Measurements from ENCODE around the gene CKAP5. TPM values are rescaled to one million over a fixed set of nuclear protein-coding genes. Genes with fewer than 3 reads are reported as not detected.

Gene CKAP5
- total RNA-seq, 2 experiments from 2014 or later, result 23.2 to 26.9 TPM

DNA sequence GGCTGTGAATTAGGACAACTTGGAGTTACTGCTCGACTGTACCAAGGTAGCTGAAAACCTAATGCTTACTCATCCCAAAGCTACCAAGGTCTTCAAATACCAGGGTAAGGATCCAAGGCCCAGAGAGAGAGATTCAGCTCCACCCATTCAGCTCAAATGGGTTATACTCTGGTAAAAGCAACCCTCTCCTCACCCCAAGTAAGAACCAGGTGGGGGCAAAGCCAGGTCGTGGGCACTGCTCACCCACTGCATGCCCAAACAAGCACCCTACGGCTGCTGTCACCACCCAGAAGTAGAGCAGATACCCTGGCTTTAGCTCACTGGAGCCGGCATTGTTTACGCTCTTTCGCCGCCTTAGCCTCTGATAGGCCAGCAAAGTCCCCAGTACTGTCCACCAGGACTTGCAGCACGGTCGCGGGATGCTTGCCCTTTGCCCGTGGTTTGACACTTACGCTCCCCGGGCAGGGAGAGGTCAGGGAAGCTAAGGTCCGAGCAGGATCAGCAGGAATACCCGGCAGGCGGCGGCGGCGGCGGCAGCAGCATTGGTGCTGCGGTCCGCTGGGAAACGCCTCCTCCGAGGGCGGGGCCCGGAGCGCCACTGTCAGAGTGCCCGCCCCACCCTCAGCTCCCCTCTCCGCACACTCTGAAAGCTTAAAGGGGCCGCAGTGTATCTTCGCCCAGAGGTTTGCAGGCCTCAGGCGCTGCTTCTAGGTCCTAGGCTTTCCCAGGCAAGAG lies 19.6 kb downstream of the CKAP5 start:
- H3K36me3 ChIP-seq (ENCODE audit: insufficient read depth, low read length), result no peaks in the 10 kb centered on the region
- Mint-ChIP-seq H3K36me3 (ENCODE audit: low read depth) (no peaks in the 10 kb centered on the region), H3K4me1 (ENCODE audit: low read depth) (peaks cover 38% of the 10 kb centered on the region), H3K4me3 (peak overlapping the region; percentile 83), H3K27ac (peak overlapping the region; percentile 44), H3K27me3 (no peaks in the 10 kb centered on the region), H3K9me3 (no peaks in the 10 kb centered on the region)
- TF ChIP-seq, protein P1, sequence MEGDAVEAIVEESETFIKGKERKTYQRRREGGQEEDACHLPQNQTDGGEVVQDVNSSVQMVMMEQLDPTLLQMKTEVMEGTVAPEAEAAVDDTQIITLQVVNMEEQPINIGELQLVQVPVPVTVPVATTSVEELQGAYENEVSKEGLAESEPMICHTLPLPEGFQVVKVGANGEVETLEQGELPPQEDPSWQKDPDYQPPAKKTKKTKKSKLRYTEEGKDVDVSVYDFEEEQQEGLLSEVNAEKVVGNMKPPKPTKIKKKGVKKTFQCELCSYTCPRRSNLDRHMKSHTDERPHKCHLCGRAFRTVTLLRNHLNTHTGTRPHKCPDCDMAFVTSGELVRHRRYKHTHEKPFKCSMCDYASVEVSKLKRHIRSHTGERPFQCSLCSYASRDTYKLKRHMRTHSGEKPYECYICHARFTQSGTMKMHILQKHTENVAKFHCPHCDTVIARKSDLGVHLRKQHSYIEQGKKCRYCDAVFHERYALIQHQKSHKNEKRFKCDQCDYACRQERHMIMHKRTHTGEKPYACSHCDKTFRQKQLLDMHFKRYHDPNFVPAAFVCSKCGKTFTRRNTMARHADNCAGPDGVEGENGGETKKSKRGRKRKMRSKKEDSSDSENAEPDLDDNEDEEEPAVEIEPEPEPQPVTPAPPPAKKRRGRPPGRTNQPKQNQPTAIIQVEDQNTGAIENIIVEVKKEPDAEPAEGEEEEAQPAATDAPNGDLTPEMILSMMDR (IDR thresholded peaks at IDR 0.05), result no peak
- ChIA-PET CTCF (interaction anchor here (1.0 to 1.4 kb wide), 3 partner anchors 12 to 19 kb away, joined by 4 to 6 read pairs (median 4); no protein-coding TSS in a partner anchor), POLR2A (interaction anchor here (0.6 to 1.5 kb wide), 5 partner anchors 8 to 958 kb away, joined by 3 to 8 read pairs (median 4); partner anchors contain the start of gene CKAP5)
- peaks cover 17% of the 10 kb centered on the region for H3K4me1 ChIP-seq (ENCODE audit: insufficient read depth, low read length)
- no peak overlapping the region for H3K27ac ChIP-seq (ENCODE audit: low read depth in 1 of 2, low read length in 2 of 2)
- H3K4me3 ChIP-seq (ENCODE audit: low read length), result peak overlapping the region; percentile 61
- ATAC-seq (ENCODE audit: poor library complexity), result peak; percentile 100
- no peaks in the 10 kb centered on the region for H3K9me3 ChIP-seq (ENCODE audit: control insufficient read depth in 1 of 2, insufficient read depth in 1 of 2, low read length in 2 of 2)
- intact Hi-C loops (cut with DNase I, micrococcal nuclease), result loop anchor here (1.0 kb wide), 1 partner anchor 20 kb away; the partner anchor contains the start of gene CKAP5 (in 2 of the 2)
- DNase-seq, result peak; percentile 47 to 81 (median 68)
- H3K27me3 ChIP-seq (ENCODE audit: control insufficient read depth in 1 of 2, insufficient read depth in 2 of 2, low read length in 2 of 2), result no peaks in the 10 kb centered on the region

DNA sequence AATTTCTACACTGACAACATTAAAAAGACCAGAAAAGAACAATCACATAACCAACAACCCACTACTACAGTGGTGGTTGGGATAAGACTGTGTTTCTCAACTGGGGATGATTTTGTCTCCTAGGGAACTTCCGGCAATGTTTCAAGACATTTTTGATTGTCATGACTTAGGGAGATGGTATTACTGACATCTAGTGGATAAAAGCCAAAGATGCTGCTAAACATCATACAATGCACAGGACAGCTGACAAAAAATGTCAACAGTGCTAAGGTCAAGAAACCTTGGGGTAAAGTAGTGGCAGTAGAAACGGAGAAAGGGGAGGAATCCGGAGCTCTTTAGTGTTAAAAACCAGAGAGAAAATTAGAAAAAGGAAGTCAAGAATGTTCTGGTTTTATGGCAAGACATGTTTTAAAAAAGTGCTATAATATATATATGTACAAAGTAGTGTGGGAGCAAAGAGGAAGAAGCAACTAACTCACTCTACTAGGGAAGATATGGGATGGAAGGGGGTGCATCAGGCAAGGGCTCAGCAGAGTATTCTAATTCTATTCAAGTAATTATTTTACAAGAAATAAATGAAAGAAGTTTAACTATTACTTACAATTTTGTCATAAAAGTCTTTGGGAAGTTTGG lies 37.2 kb downstream of the CKAP5 start:
- peaks cover 40% of the 10 kb centered on the region for H3K36me3 ChIP-seq (ENCODE audit: insufficient read depth, low read length)
- no peak overlapping the region for H3K27ac Mint-ChIP-seq
- H3K4me3 ChIP-seq (ENCODE audit: low read length), result no peak overlapping the region
- ATAC-seq (ENCODE audit: poor library complexity) (no peak), DNase-seq (peak in 3 of 14 experiments; percentile 33 to 46 (median 35))
- H3K27me3 ChIP-seq (ENCODE audit: control insufficient read depth in 1 of 2, insufficient read depth in 2 of 2, low read length in 2 of 2), result no peaks in the 10 kb centered on the region
- H3K4me1 ChIP-seq (ENCODE audit: insufficient read depth, low read length), result no peaks in the 10 kb centered on the region
- no peaks in the 10 kb centered on the region for H3K9me3 ChIP-seq (ENCODE audit: control insufficient read depth in 1 of 2, insufficient read depth in 1 of 2, low read length in 2 of 2)
- no peaks in the 10 kb centered on the region for H3K9me3 Mint-ChIP-seq
- CTCF ChIA-PET, result no interaction called here
- TF ChIP-seq, protein P1 (IDR thresholded peaks at IDR 0.05), result no peak
- H3K4me3 Mint-ChIP-seq, result no peak overlapping the region
- POLR2A ChIA-PET, result no interaction called here
- intact Hi-C loops (cut with DNase I, micrococcal nuclease), result no loop called here
- no peaks in the 10 kb centered on the region for H3K27me3 Mint-ChIP-seq
- H3K27ac ChIP-seq (ENCODE audit: low read depth in 1 of 2, low read length in 2 of 2), result no peak overlapping the region
- no peaks in the 10 kb centered on the region for H3K4me1 Mint-ChIP-seq (ENCODE audit: low read depth)
- peaks cover 69% of the 10 kb centered on the region for H3K36me3 Mint-ChIP-seq (ENCODE audit: low read depth)

DNA sequence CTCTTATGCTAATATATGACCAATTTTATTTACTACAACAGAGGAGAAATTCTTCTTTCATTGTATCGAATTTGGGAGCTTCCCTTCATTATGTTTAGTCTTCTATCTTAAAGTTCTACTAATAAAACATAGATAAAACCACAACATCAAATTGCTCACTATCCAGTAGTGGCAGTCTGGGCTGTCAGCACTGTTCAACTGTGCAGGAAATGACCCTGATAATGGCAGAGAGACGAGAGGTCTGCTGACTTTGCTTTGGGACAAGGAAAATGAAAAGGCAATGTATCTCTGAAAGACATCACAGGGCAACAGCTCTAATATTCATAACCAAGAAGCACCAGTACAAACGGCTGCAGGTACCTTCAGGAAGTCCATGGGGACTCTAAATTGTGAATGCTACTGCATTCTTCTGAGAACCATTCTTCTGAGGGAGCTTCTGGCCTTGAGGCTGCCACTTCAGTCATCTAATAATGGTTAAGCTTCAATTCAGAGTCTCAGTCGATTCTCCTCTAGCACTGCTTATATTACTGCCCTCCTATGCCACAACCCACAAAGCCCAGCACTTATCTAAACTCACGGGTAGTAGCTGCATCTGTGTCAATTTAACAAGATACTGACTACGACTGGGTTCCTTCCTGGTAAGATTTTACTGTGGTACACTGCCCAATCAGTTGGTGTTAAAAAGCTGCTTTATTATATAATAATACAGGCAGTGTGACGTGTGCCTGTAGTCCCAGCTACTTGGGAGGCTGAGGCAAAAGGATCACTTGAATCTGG lies 44.2 kb downstream of the CKAP5 start:
- no peaks in the 10 kb centered on the region for H3K27me3 ChIP-seq (ENCODE audit: control insufficient read depth in 1 of 2, insufficient read depth in 2 of 2, low read length in 2 of 2)
- ATAC-seq (ENCODE audit: poor library complexity) (no peak), DNase-seq (no peak)
- TF ChIP-seq, protein P1 (IDR thresholded peaks at IDR 0.05), result no peak
- ChIA-PET CTCF (no interaction called here), POLR2A (no interaction called here)
- H3K4me3 ChIP-seq (ENCODE audit: low read length), result no peak overlapping the region
- intact Hi-C loops (cut with DNase I, micrococcal nuclease), result no loop called here
- H3K4me3 Mint-ChIP-seq, result no peak overlapping the region
- no peaks in the 10 kb centered on the region for H3K27me3 Mint-ChIP-seq
- H3K27ac Mint-ChIP-seq, result no peak overlapping the region
- H3K9me3 Mint-ChIP-seq, result no peaks in the 10 kb centered on the region
- H3K4me1 Mint-ChIP-seq (ENCODE audit: low read depth), result no peaks in the 10 kb centered on the region
- no peak overlapping the region for H3K27ac ChIP-seq (ENCODE audit: low read depth in 1 of 2, low read length in 2 of 2)
- no peaks in the 10 kb centered on the region for H3K4me1 ChIP-seq (ENCODE audit: insufficient read depth, low read length)
- peaks cover 18% of the 10 kb centered on the region for H3K36me3 ChIP-seq (ENCODE audit: insufficient read depth, low read length)
- peaks cover 73% of the 10 kb centered on the region for H3K36me3 Mint-ChIP-seq (ENCODE audit: low read depth)
- H3K9me3 ChIP-seq (ENCODE audit: control insufficient read depth in 1 of 2, insufficient read depth in 1 of 2, low read length in 2 of 2), result no peaks in the 10 kb centered on the region

Data from CD4-positive, alpha-beta T cell (primary cell).